GM13976 (cell line): ENCODE data around the gene TP63.

Experiments
- DNase-seq: peaks from one replicate; pipeline ENCODE4 v3.0.0; 2012; ENCODE audit warnings: low spot score
- CTCF ChIP-seq: IDR thresholded peaks from 2 replicates; pipeline ENCODE4 v1.5.1; 2012; ENCODE audit warnings: borderline replicate concordance, mild to moderate bottlenecking; ENCODE audit not compliant: insufficient read depth; ENCODE audit errors: extremely low read depth, missing control alignments, control extremely low read depth
- in situ Hi-C: fragments of 300-500 bp; cut with MboI; formaldehyde crosslinking; loops from one replicate; pipeline ENCODE4 v1.12.0; 2022; ENCODE audit warnings: low sequenced_read_pairs, mixed read lengths, inconsistent platforms; ENCODE audit not compliant: unreplicated experiment

TP63 gene

GRCh38 chr3:189630767-189631372 is 319 bp upstream of the TP63 start:
- in situ Hi-C loops, result no loop called here
- TF ChIP-seq CTCF, result no peak
- peak; percentile 19 for DNase-seq

GRCh38 chr3:189631409-189631808 is 220 bp downstream of the TP63 start:
- in situ Hi-C loops, result no loop called here
- DNase-seq, result no peak
- TF ChIP-seq CTCF, result no peak

- no peak for TF ChIP-seq CTCF
- DNase-seq, result no peak
- in situ Hi-C loops, result no loop called here
These were observed 1.1 kb downstream of the TP63 start for GRCh38 chr3:189632242-189632641.

- no peak for DNase-seq
- in situ Hi-C loops, result no loop called here
- no peak for TF ChIP-seq CTCF
These were observed 4.2 kb downstream of the TP63 start for GRCh38 chr3:189635339-189635738.

- no peak for TF ChIP-seq CTCF
- in situ Hi-C loops, result no loop called here
- no peak for DNase-seq
These were observed 4.9 kb downstream of the TP63 start for GRCh38 chr3:189636048-189636447.

- TF ChIP-seq CTCF, result no peak
- in situ Hi-C loops, result no loop called here
- DNase-seq, result no peak
These were observed 6.6 kb downstream of the TP63 start for GRCh38 chr3:189637750-189638149.

GRCh38 chr3:189638276-189639031 is 7.3 kb downstream of the TP63 start:
- DNase-seq, result no peak
- in situ Hi-C loops, result no loop called here
- TF ChIP-seq CTCF, result no peak
